Liver (tissue), 9 donors: ENCODE measurements around the gene AATK. TPM values are rescaled to one million over a fixed set of nuclear protein-coding genes. Genes with fewer than 3 reads are reported as not detected.

Source experiments
- DNase-seq: peaks from one replicate; pipeline ENCODE4 v3.0.0-alpha.2; 2017; ENCODE audit warnings: low spot score
- H3K27ac ChIP-seq, 2 donors: one replicate each; pipeline ENCODE4 v1.7.0; 2013; ENCODE audit warnings: inconsistent platforms in 2 of 2, low read length in 2 of 2, control low read depth in 1 of 2, low read depth in 1 of 2, mild to moderate bottlenecking in 1 of 2
- H3K27me3 ChIP-seq, 4 donors: one replicate each; pipeline versions ENCODE4 v1.6.1 to v1.7.0; 2013; ENCODE audit warnings: low read length in 3 of 4, inconsistent platforms in 1 of 4, mild to moderate bottlenecking in 1 of 4, moderate library complexity in 1 of 4; ENCODE audit not compliant: control insufficient read depth in 4 of 4, insufficient read depth in 4 of 4
- H3K36me3 ChIP-seq, 4 donors: one replicate each; pipeline versions ENCODE4 v1.6.1 to v1.7.0; 2013; ENCODE audit warnings: low read length in 3 of 4, mild to moderate bottlenecking in 3 of 4, low read depth in 1 of 4, moderate library complexity in 1 of 4; ENCODE audit not compliant: control insufficient read depth in 4 of 4, insufficient read depth in 3 of 4
- H3K4me1 ChIP-seq, 4 donors: one replicate each; pipeline versions ENCODE4 v1.6.1 to v1.7.0; 2013; ENCODE audit warnings: low read length in 3 of 4, mild to moderate bottlenecking in 3 of 4, moderate library complexity in 1 of 4; ENCODE audit not compliant: control insufficient read depth in 4 of 4, insufficient read depth in 4 of 4
- H3K4me3 ChIP-seq, 3 donors: one replicate each; pipeline versions ENCODE4 v1.6.1 to v1.7.0; 2013; ENCODE audit warnings: low read length in 3 of 3, control low read depth in 1 of 3, low read depth in 1 of 3, mild to moderate bottlenecking in 1 of 3
- H3K9ac ChIP-seq, 2 donors: one replicate each; pipeline ENCODE4 v1.7.0; 2013; ENCODE audit warnings: low read length in 2 of 2, mild to moderate bottlenecking in 2 of 2, moderate library complexity in 2 of 2, control low read depth in 1 of 2, low read depth in 1 of 2
- H3K9me3 ChIP-seq, 4 donors: one replicate each; pipeline versions ENCODE4 v1.6.1 to v1.7.0; 2013; ENCODE audit warnings: low read length in 3 of 4; ENCODE audit not compliant: control insufficient read depth in 4 of 4
- GABPA ChIP-seq, 2 donors: IDR thresholded peaks in 1 of 2; conservative IDR thresholded peaks in 1 of 2; 2 replicates each; pipeline ENCODE4 v1.6.1; 2016; ENCODE audit warnings: antibody characterized with exemption in 2 of 2, mild to moderate bottlenecking in 1 of 2, moderate library complexity in 1 of 2
- HNF4A ChIP-seq, 2 donors: conservative IDR thresholded peaks; 2 replicates each; pipeline ENCODE4 v1.6.1; 2016; ENCODE audit warnings: antibody characterized with exemption in 2 of 2, mild to moderate bottlenecking in 2 of 2
- HNF4G ChIP-seq: IDR thresholded peaks from 2 replicates; pipeline ENCODE4 v1.6.1; 2016; ENCODE audit warnings: antibody characterized with exemption
- RAD21 ChIP-seq, 2 donors: IDR thresholded peaks; 2 replicates each; pipeline ENCODE4 v1.6.1; 2016; ENCODE audit warnings: antibody characterized with exemption in 2 of 2, mild to moderate bottlenecking in 2 of 2
- REST ChIP-seq: IDR thresholded peaks from 2 replicates; pipeline ENCODE4 v1.6.1; 2016; ENCODE audit warnings: antibody characterized with exemption, mild to moderate bottlenecking
- RXRA ChIP-seq, 2 donors: IDR thresholded peaks; 2 replicates each; pipeline ENCODE4 v1.6.1; 2017 to 2018; ENCODE audit warnings: antibody characterized with exemption in 2 of 2, mild to moderate bottlenecking in 1 of 2
- SP1 ChIP-seq: IDR thresholded peaks from 2 replicates; pipeline ENCODE4 v1.6.1; 2018; ENCODE audit warnings: antibody characterized with exemption, mild to moderate bottlenecking
- TAF1 ChIP-seq: conservative IDR thresholded peaks from 2 replicates; pipeline ENCODE4 v1.6.1; 2016; ENCODE audit warnings: antibody characterized with exemption, mild to moderate bottlenecking
- YY1 ChIP-seq: IDR thresholded peaks from 2 replicates; pipeline ENCODE4 v1.6.1; 2016; ENCODE audit warnings: antibody characterized with exemption, mild to moderate bottlenecking
- ZBTB33 ChIP-seq: IDR thresholded peaks from 2 replicates; pipeline ENCODE4 v1.6.1; 2016; ENCODE audit warnings: antibody characterized with exemption
- WGBS: extraction: QIAGEN DNeasy Blood & Tissue Kit; methylation state at CpG from one replicate; pipeline ENCODE4 v1.1.7; 2013; 5-methylcytosine and 5-hydroxymethylcytosine counted together
- polyA plus RNA-seq, 2 donors: library from polyadenylated mRNA; stranded (reverse) in 1 of 2; unstranded in 1 of 2; fragments of 200-250 nt in 1 of 2; fragments of >200 nt in 1 of 2; fragmentation: Nextera tagmentation in 1 of 2; extraction: Ambion mirVana in 1 of 2; gene quantifications; one replicate each; pipeline versions ENCODE4 v1.2.1 to v1.2.3, GENCODE V29; 2013 to 2015
- total RNA-seq, 2 donors: library from RNA; depleted of rRNA; stranded (reverse); fragments of >200 nt; gene quantifications; one replicate each; pipeline ENCODE4 v1.2.3, GENCODE V29; 2014
- TF ChIP-seq, protein P1 (sequence below): fragments of 150-350 bp; IDR thresholded peaks from 2 replicates; pipeline ENCODE4 v1.5.1; 2017; ENCODE audit warnings: improper control_type of control experiment, low read depth, low read length; ENCODE audit not compliant: missing input control
- donor health status: healthy.
- donor health status: healthy.
- donor health status: healthy.
- donor health status: healthy.
- donor health status: healthy.

AATK gene
- total and polyA plus RNA-seq, 4 donors, result 0.24 to 2.3 (median 0.62) TPM

DNA sequence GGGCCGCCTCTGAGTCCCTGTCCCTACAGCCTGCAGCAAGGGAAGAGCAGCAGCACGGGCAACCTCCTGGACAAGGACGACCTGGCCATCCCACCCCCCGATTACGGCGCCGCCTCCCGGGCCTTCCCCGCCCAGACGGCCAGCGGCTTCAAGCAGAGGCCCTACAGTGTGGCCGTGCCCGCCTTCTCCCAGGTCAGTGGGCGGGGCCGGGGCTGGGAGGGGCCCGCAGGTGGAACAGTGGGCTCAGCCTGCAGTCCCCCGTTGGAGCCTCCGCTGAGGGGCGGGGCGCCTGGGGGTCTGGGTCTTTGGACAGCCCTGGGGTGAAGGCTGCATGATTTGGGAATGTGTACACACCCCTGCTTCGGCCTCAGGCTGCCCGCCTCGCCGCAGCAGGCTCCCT lies 59.3 kb downstream of the AATK start:
- H3K9ac ChIP-seq, result no peak overlapping the region
- H3K36me3 ChIP-seq, result peaks cover 6 to 67% (median 28%) of the 10 kb centered on the region in 4 donors
- TF ChIP-seq RAD21 (IDR thresholded peaks at IDR 0.05), result no peak
- no peak for TF ChIP-seq SP1
- TF ChIP-seq HNF4G, result no peak
- TF ChIP-seq TAF1, result no peak
- TF ChIP-seq GABPA (IDR thresholded peaks at IDR 0.05 in 1 of 2, conservative IDR thresholded peaks at IDR 0.05 in 1 of 2), result no peak
- no peak for TF ChIP-seq HNF4A (conservative IDR thresholded peaks at IDR 0.05)
- no peak for TF ChIP-seq RXRA (IDR thresholded peaks at IDR 0.05)
- no peak for TF ChIP-seq REST
- no peak for TF ChIP-seq YY1
- TF ChIP-seq ZBTB33, result no peak
- TF ChIP-seq, protein P1, sequence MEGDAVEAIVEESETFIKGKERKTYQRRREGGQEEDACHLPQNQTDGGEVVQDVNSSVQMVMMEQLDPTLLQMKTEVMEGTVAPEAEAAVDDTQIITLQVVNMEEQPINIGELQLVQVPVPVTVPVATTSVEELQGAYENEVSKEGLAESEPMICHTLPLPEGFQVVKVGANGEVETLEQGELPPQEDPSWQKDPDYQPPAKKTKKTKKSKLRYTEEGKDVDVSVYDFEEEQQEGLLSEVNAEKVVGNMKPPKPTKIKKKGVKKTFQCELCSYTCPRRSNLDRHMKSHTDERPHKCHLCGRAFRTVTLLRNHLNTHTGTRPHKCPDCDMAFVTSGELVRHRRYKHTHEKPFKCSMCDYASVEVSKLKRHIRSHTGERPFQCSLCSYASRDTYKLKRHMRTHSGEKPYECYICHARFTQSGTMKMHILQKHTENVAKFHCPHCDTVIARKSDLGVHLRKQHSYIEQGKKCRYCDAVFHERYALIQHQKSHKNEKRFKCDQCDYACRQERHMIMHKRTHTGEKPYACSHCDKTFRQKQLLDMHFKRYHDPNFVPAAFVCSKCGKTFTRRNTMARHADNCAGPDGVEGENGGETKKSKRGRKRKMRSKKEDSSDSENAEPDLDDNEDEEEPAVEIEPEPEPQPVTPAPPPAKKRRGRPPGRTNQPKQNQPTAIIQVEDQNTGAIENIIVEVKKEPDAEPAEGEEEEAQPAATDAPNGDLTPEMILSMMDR, result no peak
- WGBS, result 95% methylated on average over 24 of the region's 24 CpGs
- no peaks in the 10 kb centered on the region for H3K9me3 ChIP-seq
- H3K4me1 ChIP-seq, result peaks cover 0 to 6% (median 3%) of the 10 kb centered on the region in 4 donors
- no peak overlapping the region for H3K27ac ChIP-seq
- DNase-seq, result no peak
- no peaks in the 10 kb centered on the region for H3K27me3 ChIP-seq
- H3K4me3 ChIP-seq, result no peak overlapping the region

- no peak overlapping the region for H3K27ac ChIP-seq
- TF ChIP-seq, protein P1, result no peak
- no peak for TF ChIP-seq ZBTB33
- no peak for TF ChIP-seq SP1
- TF ChIP-seq RXRA (IDR thresholded peaks at IDR 0.05), result no peak
- no peaks in the 10 kb centered on the region for H3K9me3 ChIP-seq
- H3K4me1 ChIP-seq, result peaks cover 1 to 24% (median 12%) of the 10 kb centered on the region in 4 donors
- 91% methylated on average over 20 of the region's 20 CpGs for WGBS
- H3K27me3 ChIP-seq, result no peaks in the 10 kb centered on the region
- H3K36me3 ChIP-seq, result peaks cover 6 to 44% (median 23%) of the 10 kb centered on the region in 4 donors
- no peak overlapping the region for H3K4me3 ChIP-seq
- DNase-seq, result no peak
- H3K9ac ChIP-seq, result no peak overlapping the region
Measured at GRCh38 chr17:81103379-81103778, 62.6 kb downstream of the AATK start.
